Measurements from ENCODE around the gene NRAP. TPM values are rescaled to one million over a fixed set of nuclear protein-coding genes. Genes with fewer than 3 reads are reported as not detected.

The NRAP gene
- total RNA-seq, 1 donor from 2014 or later: 0.18 TPM

GRCh38 chr10:113605268-113605978 is 58.4 kb downstream of the NRAP start:
- no peak for DNase-seq (ENCODE audit: low spot score)

GRCh38 chr10:113604572-113604971 is 59.3 kb downstream of the NRAP start:
- DNase-seq (ENCODE audit: low spot score): no peak

GRCh38 chr10:113603057-113603777 is 60.6 kb downstream of the NRAP start:
- DNase-seq (ENCODE audit: low spot score): no peak

- no peak for DNase-seq (ENCODE audit: low spot score)
Observed at GRCh38 chr10:113600569-113600968, 63.3 kb downstream of the NRAP start.

- no peak for DNase-seq (ENCODE audit: low spot score)
Observed at GRCh38 chr10:113594652-113595051, 69.2 kb downstream of the NRAP start.

DNA sequence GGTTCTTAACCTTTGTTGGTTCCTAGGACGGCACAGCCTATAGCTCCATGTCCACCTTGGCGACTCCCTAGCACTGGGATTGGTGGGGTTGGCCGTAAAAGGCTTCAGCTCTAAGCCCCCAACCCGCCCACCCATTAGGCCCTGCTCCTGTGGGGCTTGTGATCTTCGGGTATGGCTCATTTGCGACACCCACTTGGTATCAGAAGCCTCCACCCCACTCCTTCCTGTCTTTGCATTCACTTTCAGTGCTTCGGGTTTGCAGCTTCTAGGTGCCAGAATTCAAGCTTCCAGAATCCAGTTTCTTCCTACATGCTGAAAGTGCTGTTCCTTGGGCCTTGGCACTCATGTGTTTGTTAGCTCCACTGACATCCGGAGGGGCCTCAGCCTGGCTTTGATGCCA is 71.5 kb downstream of the NRAP start:
- no peak for DNase-seq (ENCODE audit: low spot score)

DNA sequence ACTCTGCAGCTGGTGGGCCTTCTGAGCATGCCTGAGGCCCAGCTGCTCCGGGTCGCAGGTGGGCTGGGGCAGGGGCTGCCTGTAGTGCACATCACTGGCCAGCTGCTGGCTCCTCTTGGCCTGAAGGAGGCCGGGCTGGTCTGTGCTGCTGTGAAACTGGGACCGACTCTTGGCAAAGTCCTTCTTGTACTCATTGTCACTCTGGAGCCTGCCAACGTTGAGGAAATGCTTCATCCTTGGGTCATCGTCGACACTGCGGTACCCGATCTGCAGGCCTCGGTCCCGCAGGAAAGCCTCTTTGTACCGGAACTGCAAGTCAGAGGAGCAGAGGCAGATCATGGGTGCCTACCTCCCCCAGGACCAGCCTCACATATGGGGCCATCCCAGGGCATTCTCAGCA is 73.3 kb downstream of the NRAP start:
- DNase-seq (ENCODE audit: low spot score): no peak

- no peak for DNase-seq (ENCODE audit: low spot score)
Observed at GRCh38 chr10:113589201-113589770, 74.6 kb downstream of the NRAP start.

DNA sequence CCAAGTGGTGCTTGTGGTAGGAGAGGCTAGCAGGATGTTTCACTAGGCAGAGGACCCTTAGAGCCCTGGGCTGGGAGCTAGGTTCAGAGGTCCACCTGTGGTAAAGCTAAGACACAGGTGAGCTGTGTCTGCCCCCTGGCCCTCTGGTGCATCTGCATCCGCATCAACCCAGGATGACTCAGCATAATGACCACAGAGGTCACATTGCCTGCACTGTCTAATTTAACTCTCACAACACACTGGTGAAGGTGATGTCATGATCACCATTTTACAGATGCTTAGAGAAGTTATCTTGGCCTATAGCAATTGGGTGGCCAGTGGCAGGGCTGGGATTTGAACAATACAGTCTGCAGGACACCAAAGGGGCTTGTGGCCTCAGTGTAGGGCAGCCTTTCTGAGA is 77.9 kb downstream of the NRAP start:
- no peak for DNase-seq (ENCODE audit: low spot score)

- no peak for DNase-seq (ENCODE audit: low spot score)
Observed at GRCh38 chr10:113583571-113583970, 80.3 kb downstream of the NRAP start.

DNA sequence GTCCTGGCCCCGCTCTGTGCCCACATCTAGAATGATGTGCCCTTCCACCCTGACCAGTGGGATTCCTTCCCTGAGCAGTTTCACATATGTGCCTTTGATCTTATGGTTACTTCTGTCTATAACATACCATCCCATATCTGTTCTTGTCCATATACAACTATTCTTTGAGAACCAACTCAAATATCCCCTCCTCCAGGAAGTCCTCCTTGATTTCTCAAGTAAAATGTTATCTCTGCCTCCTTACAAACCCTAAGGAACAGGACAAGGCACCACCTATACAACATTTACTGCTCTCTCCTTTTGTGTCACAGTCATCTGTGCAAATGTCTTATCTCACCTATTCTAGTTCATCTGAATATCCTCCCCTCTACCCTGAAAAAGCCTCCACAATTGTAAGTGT is 82.7 kb downstream of the NRAP start:
- no peak for DNase-seq (ENCODE audit: low spot score)

DNA sequence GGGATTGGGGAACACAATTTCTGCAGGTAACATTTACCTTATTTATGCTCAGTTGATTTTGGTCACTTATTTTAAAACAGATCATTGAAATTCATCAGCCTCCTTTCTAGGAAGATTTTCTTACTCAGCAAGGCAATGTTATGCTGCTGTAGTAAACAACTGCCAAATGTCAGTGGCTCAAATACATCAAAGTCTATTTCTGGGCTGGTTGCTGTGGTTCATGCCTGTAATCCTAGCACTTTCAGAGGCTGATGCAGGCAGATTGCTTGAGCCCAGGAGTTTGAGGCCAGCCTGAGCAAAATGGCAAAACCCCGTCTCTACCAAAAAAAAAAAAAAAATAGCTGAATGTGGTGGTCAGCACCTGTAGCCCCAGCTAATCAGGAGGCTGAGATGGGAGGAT is 85.1 kb downstream of the NRAP start:
- DNase-seq (ENCODE audit: low spot score): no peak

GRCh38 chr10:113576852-113577251 is 87.0 kb downstream of the NRAP start:
- DNase-seq (ENCODE audit: low spot score): no peak

DNA sequence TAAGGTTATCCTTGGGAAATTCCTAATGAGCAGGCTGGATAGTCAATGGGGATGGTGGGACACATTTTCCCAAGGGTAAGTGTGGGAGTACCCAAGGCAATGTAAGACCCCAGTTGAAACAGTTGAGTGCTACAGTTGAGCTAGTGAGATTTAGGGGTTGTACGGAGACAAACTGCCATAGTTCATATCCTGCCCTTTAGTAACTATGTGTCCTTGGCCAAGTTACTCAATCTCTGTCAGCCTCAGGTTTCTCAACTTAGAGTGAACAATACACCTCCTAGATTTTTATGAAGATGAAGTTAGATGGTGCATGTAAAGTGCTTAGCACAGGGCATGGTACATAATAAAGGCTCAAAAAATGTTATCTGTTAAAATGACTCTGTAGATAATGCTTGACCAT is 90.5 kb downstream of the NRAP start:
- DNase-seq (ENCODE audit: low spot score): no peak

GRCh38 chr10:113572520-113573290 is 91.1 kb downstream of the NRAP start:
- DNase-seq (ENCODE audit: low spot score): no peak

GRCh38 chr10:113569576-113569975 is 94.3 kb downstream of the NRAP start:
- DNase-seq (ENCODE audit: low spot score): no peak

DNA sequence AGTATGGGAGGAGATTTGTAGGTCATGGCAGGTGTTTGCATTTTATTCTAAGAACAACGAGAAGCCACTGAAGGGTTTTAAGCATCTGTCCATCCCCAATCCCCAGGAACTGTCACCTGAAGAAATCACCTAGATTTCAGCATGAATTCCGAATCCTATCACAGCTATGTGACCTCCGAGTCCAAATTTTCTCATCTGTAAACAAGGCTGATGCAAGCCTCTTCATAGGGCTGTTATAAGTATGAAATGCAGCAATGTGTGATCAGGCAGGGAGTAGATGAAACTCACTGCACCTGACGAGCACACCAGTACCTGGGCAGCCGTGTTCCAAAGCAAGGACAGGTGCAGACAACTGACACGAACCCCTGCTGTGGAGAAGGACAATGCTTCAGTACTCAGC is 97.0 kb downstream of the NRAP start:
- DNase-seq (ENCODE audit: low spot score): no peak

DNA sequence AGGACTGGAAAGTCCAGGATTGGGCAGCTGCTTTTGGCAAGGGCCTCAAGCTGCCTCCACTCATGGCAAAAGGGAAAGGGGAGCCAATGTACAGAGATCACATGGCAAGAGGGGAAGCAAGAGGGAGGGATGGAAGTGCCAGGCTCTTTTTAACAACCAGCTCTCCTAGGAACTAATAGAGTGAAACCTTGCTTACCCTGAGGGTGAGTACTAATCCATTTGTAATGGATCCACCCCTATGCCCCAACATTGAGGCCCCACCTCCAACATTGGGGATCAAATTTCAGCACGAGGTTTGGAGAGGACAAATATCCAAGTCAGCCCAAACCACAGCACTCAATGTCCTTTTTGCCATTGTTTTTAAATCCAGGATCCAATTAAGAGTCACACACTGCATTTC is 98.5 kb downstream of the NRAP start:
- DNase-seq (ENCODE audit: low spot score): no peak

DNA sequence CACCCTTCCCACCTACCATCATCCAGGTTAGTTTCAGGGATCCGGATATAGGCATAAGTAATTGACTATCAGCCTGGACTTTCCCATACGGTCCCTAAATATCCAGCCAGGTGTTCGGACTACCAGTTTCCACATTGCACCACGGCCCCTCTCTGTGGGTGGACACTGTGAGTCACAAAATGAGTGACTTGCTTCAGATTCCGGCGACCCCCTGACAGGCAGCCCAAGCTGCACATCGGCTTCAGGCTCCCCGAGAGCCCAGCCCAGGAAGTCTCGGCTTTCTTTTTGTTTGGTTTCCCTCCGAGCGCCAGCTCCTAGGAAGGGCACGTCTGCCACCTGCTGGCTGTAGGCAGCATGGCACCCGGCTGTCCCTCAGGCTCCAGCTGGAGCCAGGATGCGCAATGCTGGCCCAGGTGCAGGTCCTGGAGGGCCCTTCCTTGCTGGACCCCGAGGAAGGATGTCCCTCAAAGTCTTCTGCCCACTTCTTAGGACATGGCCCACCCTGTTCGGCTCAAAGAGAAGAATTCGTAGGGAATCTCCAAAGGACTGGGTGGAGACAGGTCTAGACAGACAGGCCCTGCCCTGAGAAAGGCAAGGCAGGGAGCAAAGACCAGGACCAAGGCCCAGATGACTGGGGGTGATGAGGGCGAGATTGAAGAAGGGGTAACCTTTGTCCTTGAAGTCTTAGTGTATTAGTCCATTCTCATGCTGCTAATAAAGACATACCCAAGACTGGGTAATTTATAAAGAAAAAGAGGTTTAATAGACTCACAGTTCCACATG is 100.3 kb downstream of the NRAP start:
- peak; percentile 77 for DNase-seq (ENCODE audit: low spot score)

GRCh38 chr10:113562704-113563103 is 101.1 kb downstream of the NRAP start:
- no peak for DNase-seq (ENCODE audit: low spot score)

DNA sequence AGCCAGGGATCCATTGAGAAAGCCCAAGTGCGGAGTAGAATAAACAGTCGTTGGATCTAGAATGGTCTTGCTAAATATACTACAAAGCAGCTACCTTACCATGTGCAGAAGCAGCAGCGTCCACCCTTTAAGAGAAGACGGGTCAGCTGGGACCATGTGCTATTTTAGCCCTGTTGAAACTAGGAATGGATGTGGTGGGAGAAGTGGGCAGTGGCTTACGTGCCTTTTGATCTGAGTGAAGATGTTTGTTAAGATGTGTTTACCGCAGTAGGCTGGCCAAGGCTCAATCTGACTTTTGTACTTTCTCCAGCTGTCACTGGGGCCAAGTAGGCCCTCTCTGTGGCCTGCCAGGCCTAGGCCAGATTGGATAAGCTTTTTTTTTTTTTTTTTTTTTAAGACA is 101.8 kb downstream of the NRAP start:
- DNase-seq (ENCODE audit: low spot score): no peak

- DNase-seq (ENCODE audit: low spot score): no peak
Observed at GRCh38 chr10:113561214-113561613, 102.6 kb downstream of the NRAP start.
